ENCODE measurements around the gene PCMT1. TPM values are rescaled to one million over a fixed set of nuclear protein-coding genes. Genes with fewer than 3 reads are reported as not detected.
"Not testable (repeated sequence)": the region's sequence is repeated elsewhere in the genome, so short reads cannot be mapped to it uniquely, and the experiment has no call there.

Gene PCMT1
- total RNA-seq, 1 experiment from 2014 or later: 85.4 TPM

GRCh38 chr6:149746147-149746946, 3.2 kb upstream of the PCMT1 start, which contains the start of gene NUP43:
Gene NUP43 (minus strand): TSS chr6:149746529. CDS start chr6:149746495, 34 bp downstream.
- in situ Hi-C loops (cut with HindIII; ENCODE audit: low pct_unique_long_range_greater_than_20kb, low sequenced_read_pairs): no loop called here
- peak; percentile 90 for DNase-seq (ENCODE audit: low read depth)

GRCh38 chr6:149749082-149749593, 403 bp upstream of the PCMT1 start:
- in situ Hi-C loops (cut with HindIII; ENCODE audit: low pct_unique_long_range_greater_than_20kb, low sequenced_read_pairs); DNase-seq (ENCODE audit: low read depth): not testable (repeated sequence)

GRCh38 chr6:149750136-149750609, 632 bp downstream of the PCMT1 start:
- in situ Hi-C loops (cut with HindIII; ENCODE audit: low pct_unique_long_range_greater_than_20kb, low sequenced_read_pairs): no loop called here
- DNase-seq (ENCODE audit: low read depth): peak; percentile 77

- DNase-seq (ENCODE audit: low read depth): no peak
- in situ Hi-C loops (cut with HindIII; ENCODE audit: low pct_unique_long_range_greater_than_20kb, low sequenced_read_pairs): no loop called here
These were observed 1.7 kb downstream of the PCMT1 start for GRCh38 chr6:149751239-149751638.

GRCh38 chr6:149751920-149752319, 2.4 kb downstream of the PCMT1 start:
- DNase-seq (ENCODE audit: low read depth); in situ Hi-C loops (cut with HindIII; ENCODE audit: low pct_unique_long_range_greater_than_20kb, low sequenced_read_pairs): not testable (repeated sequence)

- no peak for DNase-seq (ENCODE audit: low read depth)
- in situ Hi-C loops (cut with HindIII; ENCODE audit: low pct_unique_long_range_greater_than_20kb, low sequenced_read_pairs): no loop called here
These were observed 3.2 kb downstream of the PCMT1 start for GRCh38 chr6:149752600-149753373.

- in situ Hi-C loops (cut with HindIII; ENCODE audit: low pct_unique_long_range_greater_than_20kb, low sequenced_read_pairs): not testable (repeated sequence)
These were observed 3.8 kb downstream of the PCMT1 start for GRCh38 chr6:149753374-149753637.

GRCh38 chr6:149754548-149754947, 5.0 kb downstream of the PCMT1 start:
- no peak for DNase-seq (ENCODE audit: low read depth)
- in situ Hi-C loops (cut with HindIII; ENCODE audit: low pct_unique_long_range_greater_than_20kb, low sequenced_read_pairs): no loop called here

More at GRCh38 chr6:149753374-149753637, 3.8 kb downstream of the PCMT1 start:
- DNase-seq (ENCODE audit: low read depth): not testable (repeated sequence)

GRCh38 chr6:149755300-149756260, 6.0 kb downstream of the PCMT1 start:
- in situ Hi-C loops (cut with HindIII; ENCODE audit: low pct_unique_long_range_greater_than_20kb, low sequenced_read_pairs): no loop called here
- DNase-seq (ENCODE audit: low read depth): no peak

- in situ Hi-C loops (cut with HindIII; ENCODE audit: low pct_unique_long_range_greater_than_20kb, low sequenced_read_pairs): no loop called here
- DNase-seq (ENCODE audit: low read depth): no peak
These were observed 6.7 kb downstream of the PCMT1 start for GRCh38 chr6:149756261-149756636.

- DNase-seq (ENCODE audit: low read depth): no peak
- in situ Hi-C loops (cut with HindIII; ENCODE audit: low pct_unique_long_range_greater_than_20kb, low sequenced_read_pairs): no loop called here
These were observed 11.9 kb downstream of the PCMT1 start for GRCh38 chr6:149761438-149761837.

- no peak for DNase-seq (ENCODE audit: low read depth)
- in situ Hi-C loops (cut with HindIII; ENCODE audit: low pct_unique_long_range_greater_than_20kb, low sequenced_read_pairs): no loop called here
These were observed 14.3 kb downstream of the PCMT1 start for GRCh38 chr6:149763866-149764265.

GRCh38 chr6:149766156-149766769, 16.7 kb downstream of the PCMT1 start:
- no peak for DNase-seq (ENCODE audit: low read depth)
- in situ Hi-C loops (cut with HindIII; ENCODE audit: low pct_unique_long_range_greater_than_20kb, low sequenced_read_pairs): no loop called here

- in situ Hi-C loops (cut with HindIII; ENCODE audit: low pct_unique_long_range_greater_than_20kb, low sequenced_read_pairs): no loop called here
- DNase-seq (ENCODE audit: low read depth): no peak
These were observed 20.1 kb downstream of the PCMT1 start for GRCh38 chr6:149769676-149770075.

GRCh38 chr6:149771185-149771584, 21.6 kb downstream of the PCMT1 start:
- no peak for DNase-seq (ENCODE audit: low read depth)
- in situ Hi-C loops (cut with HindIII; ENCODE audit: low pct_unique_long_range_greater_than_20kb, low sequenced_read_pairs): no loop called here

- in situ Hi-C loops (cut with HindIII; ENCODE audit: low pct_unique_long_range_greater_than_20kb, low sequenced_read_pairs): no loop called here
- no peak for DNase-seq (ENCODE audit: low read depth)
These were observed 22.4 kb downstream of the PCMT1 start for GRCh38 chr6:149771925-149772324.

- in situ Hi-C loops (cut with HindIII; ENCODE audit: low pct_unique_long_range_greater_than_20kb, low sequenced_read_pairs): no loop called here
- no peak for DNase-seq (ENCODE audit: low read depth)
These were observed 28.1 kb downstream of the PCMT1 start for GRCh38 chr6:149777624-149778023.

GRCh38 chr6:149779644-149779963, 30.1 kb downstream of the PCMT1 start:
- in situ Hi-C loops (cut with HindIII; ENCODE audit: low pct_unique_long_range_greater_than_20kb, low sequenced_read_pairs): no loop called here
- DNase-seq (ENCODE audit: low read depth): no peak
